ENCODE measurements around the gene SLC17A9.

SLC17A9 gene

GRCh38 chr20:63000036-63000435, 47.5 kb downstream of the SLC17A9 start:
- Histone ChIP-seq H3K27ac (ENCODE audit: low read depth, low read length) (no peak overlapping the region), H3K18ac (ENCODE audit: low read length) (no peak overlapping the region), H2BK5ac (ENCODE audit: low read length) (no peak overlapping the region), H3K27me3 (ENCODE audit: insufficient read depth, low read length, poor library complexity) (peaks cover 23% of the 10 kb centered on the region), H3K79me2 (ENCODE audit: control insufficient read depth, insufficient read depth, low read length) (no peaks in the 10 kb centered on the region), H2BK15ac (replicated peaks; ENCODE audit: low read depth) (no peak overlapping the region), H4K8ac (ENCODE audit: low read depth, low read length) (no peak overlapping the region), H3K4me2 (ENCODE audit: low read length) (no peak overlapping the region), H3K4ac (ENCODE audit: low read depth, low read length) (no peak overlapping the region), H3K4me1 (ENCODE audit: control insufficient read depth, low read depth, low read length) (no peaks in the 10 kb centered on the region), H3K23ac (ENCODE audit: low read length) (no peak overlapping the region), H2AK5ac (ENCODE audit: low read length) (no peak overlapping the region), H3K36me3 (ENCODE audit: control insufficient read depth, insufficient read depth, low read length) (no peaks in the 10 kb centered on the region), H3K4me3 (ENCODE audit: low read length) (no peak overlapping the region), H3K56ac (ENCODE audit: low read length) (no peak overlapping the region), H4K5ac (ENCODE audit: low read length) (no peak overlapping the region), H2BK120ac (ENCODE audit: low read depth, low read length) (no peak overlapping the region), H3K79me1 (ENCODE audit: low read length) (no peaks in the 10 kb centered on the region), H3K9ac (ENCODE audit: low read length) (no peak overlapping the region)
- WGBS (ENCODE audit: extremely low coverage, insufficient coverage, low lambda C conversion rate): no CpG with 5 or more reads among the region's 14 CpGs
- DNase-seq: no peak

- H2AK5ac ChIP-seq (ENCODE audit: low read length): no peak overlapping the region
- no peak overlapping the region for H3K4me2 ChIP-seq (ENCODE audit: low read length)
- WGBS (ENCODE audit: extremely low coverage, insufficient coverage, low lambda C conversion rate): no CpG with 5 or more reads among the region's 11 CpGs
- no peaks in the 10 kb centered on the region for H3K79me1 ChIP-seq (ENCODE audit: low read length)
- H2BK5ac ChIP-seq (ENCODE audit: low read length): no peak overlapping the region
- DNase-seq: no peak
- no peak overlapping the region for H3K4me3 ChIP-seq (ENCODE audit: low read length)
- H3K18ac ChIP-seq (ENCODE audit: low read length): no peak overlapping the region
- H3K27me3 ChIP-seq (ENCODE audit: insufficient read depth, low read length, poor library complexity): peaks cover 32% of the 10 kb centered on the region
- no peak overlapping the region for H2BK120ac ChIP-seq (ENCODE audit: low read depth, low read length)
- no peak overlapping the region for H3K9ac ChIP-seq (ENCODE audit: low read length)
- H3K4me1 ChIP-seq (ENCODE audit: control insufficient read depth, low read depth, low read length): no peaks in the 10 kb centered on the region
- no peak overlapping the region for H4K8ac ChIP-seq (ENCODE audit: low read depth, low read length)
- no peaks in the 10 kb centered on the region for H3K79me2 ChIP-seq (ENCODE audit: control insufficient read depth, insufficient read depth, low read length)
- H3K23ac ChIP-seq (ENCODE audit: low read length): no peak overlapping the region
- no peak overlapping the region for H3K56ac ChIP-seq (ENCODE audit: low read length)
- H3K4ac ChIP-seq (ENCODE audit: low read depth, low read length): no peak overlapping the region
- H3K36me3 ChIP-seq (ENCODE audit: control insufficient read depth, insufficient read depth, low read length): no peaks in the 10 kb centered on the region
- H4K5ac ChIP-seq (ENCODE audit: low read length): no peak overlapping the region
- no peak overlapping the region for H3K27ac ChIP-seq (ENCODE audit: low read depth, low read length)
- H2BK15ac ChIP-seq (replicated peaks; ENCODE audit: low read depth): no peak overlapping the region
Observed at GRCh38 chr20:63000958-63001357, 48.4 kb downstream of the SLC17A9 start.

- H3K79me2 ChIP-seq (ENCODE audit: control insufficient read depth, insufficient read depth, low read length): no peaks in the 10 kb centered on the region
- H3K23ac ChIP-seq (ENCODE audit: low read length): no peak overlapping the region
- H2AK5ac ChIP-seq (ENCODE audit: low read length): no peak overlapping the region
- no peak overlapping the region for H3K4me3 ChIP-seq (ENCODE audit: low read length)
- H3K79me1 ChIP-seq (ENCODE audit: low read length): no peaks in the 10 kb centered on the region
- no peak overlapping the region for H3K9ac ChIP-seq (ENCODE audit: low read length)
- no peaks in the 10 kb centered on the region for H3K36me3 ChIP-seq (ENCODE audit: control insufficient read depth, insufficient read depth, low read length)
- no peak overlapping the region for H2BK5ac ChIP-seq (ENCODE audit: low read length)
- H4K5ac ChIP-seq (ENCODE audit: low read length): no peak overlapping the region
- peaks cover 45% of the 10 kb centered on the region for H3K27me3 ChIP-seq (ENCODE audit: insufficient read depth, low read length, poor library complexity)
- no peak overlapping the region for H3K18ac ChIP-seq (ENCODE audit: low read length)
- H3K4ac ChIP-seq (ENCODE audit: low read depth, low read length): no peak overlapping the region
- WGBS (ENCODE audit: extremely low coverage, insufficient coverage, low lambda C conversion rate): no CpG with 5 or more reads among the region's 11 CpGs
- H4K8ac ChIP-seq (ENCODE audit: low read depth, low read length): no peak overlapping the region
- no peaks in the 10 kb centered on the region for H3K4me1 ChIP-seq (ENCODE audit: control insufficient read depth, low read depth, low read length)
- no peak overlapping the region for H3K56ac ChIP-seq (ENCODE audit: low read length)
- no peak overlapping the region for H2BK15ac ChIP-seq (replicated peaks; ENCODE audit: low read depth)
- H2BK120ac ChIP-seq (ENCODE audit: low read depth, low read length): no peak overlapping the region
- no peak overlapping the region for H3K4me2 ChIP-seq (ENCODE audit: low read length)
- no peak overlapping the region for H3K27ac ChIP-seq (ENCODE audit: low read depth, low read length)
- no peak for DNase-seq
Observed at GRCh38 chr20:63002511-63002910, 50.0 kb downstream of the SLC17A9 start.

GRCh38 chr20:63003546-63003945, 51.0 kb downstream of the SLC17A9 start:
- no peak overlapping the region for H3K18ac ChIP-seq (ENCODE audit: low read length)
- H2BK120ac ChIP-seq (ENCODE audit: low read depth, low read length): no peak overlapping the region
- no peak overlapping the region for H3K4me2 ChIP-seq (ENCODE audit: low read length)
- DNase-seq: no peak
- H2BK15ac ChIP-seq (replicated peaks; ENCODE audit: low read depth): no peak overlapping the region
- no peaks in the 10 kb centered on the region for H3K79me1 ChIP-seq (ENCODE audit: low read length)
- H3K27me3 ChIP-seq (ENCODE audit: insufficient read depth, low read length, poor library complexity): peaks cover 56% of the 10 kb centered on the region
- no peaks in the 10 kb centered on the region for H3K79me2 ChIP-seq (ENCODE audit: control insufficient read depth, insufficient read depth, low read length)
- H3K4ac ChIP-seq (ENCODE audit: low read depth, low read length): no peak overlapping the region
- no peak overlapping the region for H3K23ac ChIP-seq (ENCODE audit: low read length)
- no peak overlapping the region for H2BK5ac ChIP-seq (ENCODE audit: low read length)
- no peak overlapping the region for H2AK5ac ChIP-seq (ENCODE audit: low read length)
- H4K8ac ChIP-seq (ENCODE audit: low read depth, low read length): no peak overlapping the region
- no peaks in the 10 kb centered on the region for H3K36me3 ChIP-seq (ENCODE audit: control insufficient read depth, insufficient read depth, low read length)
- H3K4me1 ChIP-seq (ENCODE audit: control insufficient read depth, low read depth, low read length): no peaks in the 10 kb centered on the region
- no peak overlapping the region for H3K27ac ChIP-seq (ENCODE audit: low read depth, low read length)
- no CpG with 5 or more reads among the region's 13 CpGs for WGBS (ENCODE audit: extremely low coverage, insufficient coverage, low lambda C conversion rate)
- H4K5ac ChIP-seq (ENCODE audit: low read length): no peak overlapping the region
- H3K4me3 ChIP-seq (ENCODE audit: low read length): no peak overlapping the region
- no peak overlapping the region for H3K9ac ChIP-seq (ENCODE audit: low read length)
- no peak overlapping the region for H3K56ac ChIP-seq (ENCODE audit: low read length)

- Histone ChIP-seq H2BK15ac (replicated peaks; ENCODE audit: low read depth) (no peak overlapping the region), H3K79me1 (ENCODE audit: low read length) (no peaks in the 10 kb centered on the region), H3K9ac (ENCODE audit: low read length) (no peak overlapping the region), H3K36me3 (ENCODE audit: control insufficient read depth, insufficient read depth, low read length) (no peaks in the 10 kb centered on the region), H2BK120ac (ENCODE audit: low read depth, low read length) (no peak overlapping the region), H3K27ac (ENCODE audit: low read depth, low read length) (no peak overlapping the region), H3K4me1 (ENCODE audit: control insufficient read depth, low read depth, low read length) (no peaks in the 10 kb centered on the region), H3K4me2 (ENCODE audit: low read length) (no peak overlapping the region), H3K4ac (ENCODE audit: low read depth, low read length) (no peak overlapping the region), H3K56ac (ENCODE audit: low read length) (no peak overlapping the region), H3K79me2 (ENCODE audit: control insufficient read depth, insufficient read depth, low read length) (no peaks in the 10 kb centered on the region), H3K4me3 (ENCODE audit: low read length) (no peak overlapping the region), H4K8ac (ENCODE audit: low read depth, low read length) (no peak overlapping the region), H3K23ac (ENCODE audit: low read length) (no peak overlapping the region), H2BK5ac (ENCODE audit: low read length) (no peak overlapping the region), H3K27me3 (ENCODE audit: insufficient read depth, low read length, poor library complexity) (peaks cover 61% of the 10 kb centered on the region), H4K5ac (ENCODE audit: low read length) (no peak overlapping the region), H2AK5ac (ENCODE audit: low read length) (no peak overlapping the region), H3K18ac (ENCODE audit: low read length) (no peak overlapping the region)
- DNase-seq: no peak
- WGBS (ENCODE audit: extremely low coverage, insufficient coverage, low lambda C conversion rate): no CpG with 5 or more reads among the region's 53 CpGs
Observed at GRCh38 chr20:63004607-63005364, 52.3 kb downstream of the SLC17A9 start.

- H3K4me1 ChIP-seq (ENCODE audit: control insufficient read depth, low read depth, low read length): no peaks in the 10 kb centered on the region
- H3K18ac ChIP-seq (ENCODE audit: low read length): no peak overlapping the region
- H4K8ac ChIP-seq (ENCODE audit: low read depth, low read length): no peak overlapping the region
- WGBS (ENCODE audit: extremely low coverage, insufficient coverage, low lambda C conversion rate): no CpG with 5 or more reads among the region's 43 CpGs
- peaks cover 61% of the 10 kb centered on the region for H3K27me3 ChIP-seq (ENCODE audit: insufficient read depth, low read length, poor library complexity)
- H4K5ac ChIP-seq (ENCODE audit: low read length): no peak overlapping the region
- H2BK15ac ChIP-seq (replicated peaks; ENCODE audit: low read depth): no peak overlapping the region
- H3K4me3 ChIP-seq (ENCODE audit: low read length): no peak overlapping the region
- no peak overlapping the region for H3K27ac ChIP-seq (ENCODE audit: low read depth, low read length)
- no peak overlapping the region for H3K23ac ChIP-seq (ENCODE audit: low read length)
- H3K9ac ChIP-seq (ENCODE audit: low read length): no peak overlapping the region
- no peak overlapping the region for H3K4me2 ChIP-seq (ENCODE audit: low read length)
- no peak overlapping the region for H3K56ac ChIP-seq (ENCODE audit: low read length)
- no peak overlapping the region for H2AK5ac ChIP-seq (ENCODE audit: low read length)
- no peak for DNase-seq
- H2BK5ac ChIP-seq (ENCODE audit: low read length): no peak overlapping the region
- H3K36me3 ChIP-seq (ENCODE audit: control insufficient read depth, insufficient read depth, low read length): no peaks in the 10 kb centered on the region
- H3K4ac ChIP-seq (ENCODE audit: low read depth, low read length): no peak overlapping the region
- H3K79me1 ChIP-seq (ENCODE audit: low read length): no peaks in the 10 kb centered on the region
- H2BK120ac ChIP-seq (ENCODE audit: low read depth, low read length): no peak overlapping the region
- H3K79me2 ChIP-seq (ENCODE audit: control insufficient read depth, insufficient read depth, low read length): no peaks in the 10 kb centered on the region
Observed at GRCh38 chr20:63005365-63005861, 52.9 kb downstream of the SLC17A9 start.
